ENCODE results near the gene TIPARP. TPM values are rescaled to one million over a fixed set of nuclear protein-coding genes. Genes with fewer than 3 reads are reported as not detected.

The TIPARP gene
- total RNA-seq, 1 experiment from 2014 or later, result 35.0 TPM

- no peak for TF ChIP-seq EZH2 (IDR thresholded peaks at IDR 0.05; ENCODE audit: low read depth)
- TF ChIP-seq CTCF (conservative IDR thresholded peaks at IDR 0.05), result no peak
- Histone ChIP-seq H3F3A (ENCODE audit: insufficient read depth, low read depth) (no peaks in the 10 kb centered on the region), H3K9me3 (ENCODE audit: insufficient read depth, low read depth) (no peaks in the 10 kb centered on the region), H4K20me1 (ENCODE audit: insufficient read depth) (no peaks in the 10 kb centered on the region), H3K36me3 (ENCODE audit: low read depth) (no peaks in the 10 kb centered on the region), H3K4me3 (no peak overlapping the region), H3K27ac (no peak overlapping the region), H3K27me3 (ENCODE audit: insufficient read depth, low read depth) (no peaks in the 10 kb centered on the region), H3K79me2 (ENCODE audit: low read depth) (no peaks in the 10 kb centered on the region), H3K9me2 (ENCODE audit: insufficient read depth) (peaks cover 4% of the 10 kb centered on the region; the same call in 1 of the 2 replicates), H3K4me1 (replicated peaks; ENCODE audit: insufficient read depth) (no peaks in the 10 kb centered on the region), H3K4me2 (no peak overlapping the region), H2AFZ (no peak overlapping the region)
- POLR2A ChIA-PET (ENCODE audit: unreplicated experiment), result no interaction called here
- intact Hi-C loops (cut with micrococcal nuclease; ENCODE audit: unreplicated experiment), result no loop called here
- DNase-seq, result no peak
- no TSS peak for BruUV-seq (replicated peaks)
- CTCF ChIA-PET, result no interaction called here
Observed at GRCh38 chr3:156657862-156658731, 16.3 kb upstream of the TIPARP start.

- Histone ChIP-seq H3F3A (ENCODE audit: insufficient read depth, low read depth) (no peaks in the 10 kb centered on the region), H3K9me3 (ENCODE audit: insufficient read depth, low read depth) (no peaks in the 10 kb centered on the region), H3K4me1 (replicated peaks; ENCODE audit: insufficient read depth) (no peaks in the 10 kb centered on the region), H3K4me2 (no peak overlapping the region), H2AFZ (no peak overlapping the region), H3K27ac (no peak overlapping the region), H3K9me2 (ENCODE audit: insufficient read depth) (peaks cover 6% of the 10 kb centered on the region; the same call in 1 of the 2 replicates), H3K79me2 (ENCODE audit: low read depth) (no peaks in the 10 kb centered on the region), H4K20me1 (ENCODE audit: insufficient read depth) (no peaks in the 10 kb centered on the region), H3K4me3 (no peak overlapping the region), H3K27me3 (ENCODE audit: insufficient read depth, low read depth) (no peaks in the 10 kb centered on the region), H3K36me3 (ENCODE audit: low read depth) (no peaks in the 10 kb centered on the region)
- POLR2A ChIA-PET (ENCODE audit: unreplicated experiment), result no interaction called here
- no TSS peak for BruUV-seq (replicated peaks)
- CTCF ChIA-PET, result no interaction called here
- intact Hi-C loops (cut with micrococcal nuclease; ENCODE audit: unreplicated experiment), result no loop called here
- no peak for DNase-seq
- TF ChIP-seq EZH2 (IDR thresholded peaks at IDR 0.05; ENCODE audit: low read depth) (no peak), CTCF (conservative IDR thresholded peaks at IDR 0.05) (no peak)
Observed at GRCh38 chr3:156658732-156659090, 15.7 kb upstream of the TIPARP start.

- no peaks in the 10 kb centered on the region for H3K27me3 ChIP-seq (ENCODE audit: insufficient read depth, low read depth)
- intact Hi-C loops (cut with micrococcal nuclease; ENCODE audit: unreplicated experiment), result no loop called here
- H3K4me3 ChIP-seq, result no peak overlapping the region
- H3K9me3 ChIP-seq (ENCODE audit: insufficient read depth, low read depth), result no peaks in the 10 kb centered on the region
- no peak for DNase-seq
- no TSS peak for BruUV-seq (replicated peaks)
- no peaks in the 10 kb centered on the region for H3F3A ChIP-seq (ENCODE audit: insufficient read depth, low read depth)
- no peaks in the 10 kb centered on the region for H3K4me1 ChIP-seq (replicated peaks; ENCODE audit: insufficient read depth)
- no peaks in the 10 kb centered on the region for H4K20me1 ChIP-seq (ENCODE audit: insufficient read depth)
- CTCF ChIA-PET, result no interaction called here
- no peak overlapping the region for H2AFZ ChIP-seq
- POLR2A ChIA-PET (ENCODE audit: unreplicated experiment), result no interaction called here
- no peaks in the 10 kb centered on the region for H3K36me3 ChIP-seq (ENCODE audit: low read depth)
- H3K27ac ChIP-seq, result no peak overlapping the region
- H3K79me2 ChIP-seq (ENCODE audit: low read depth), result no peaks in the 10 kb centered on the region
- H3K9me2 ChIP-seq (ENCODE audit: insufficient read depth), result peaks cover 6% of the 10 kb centered on the region; the same call in 1 of the 2 replicates
- no peak overlapping the region for H3K4me2 ChIP-seq
- no peak for TF ChIP-seq CTCF (conservative IDR thresholded peaks at IDR 0.05)
- TF ChIP-seq EZH2 (IDR thresholded peaks at IDR 0.05; ENCODE audit: low read depth), result no peak
Observed at GRCh38 chr3:156659260-156659659, 15.1 kb upstream of the TIPARP start.
